Adrenal gland (tissue), 5 donors: ENCODE measurements around the gene SUB1.

Experiments used
- POLR2A ChIP-seq, 2 donors: fragments of 450-650 bp; IDR thresholded peaks; one replicate each; pipeline ENCODE4 v1.6.1; 2017; ENCODE audit warnings: antibody characterized with exemption in 2 of 2, mild to moderate bottlenecking in 2 of 2, moderate library complexity in 1 of 2
- TF ChIP-seq, protein P1 (sequence below), 6 experiments: fragments of 450-650 bp in 4 of 6; fragments of 200-600 bp in 2 of 6; sonication (generic) in 1 of 6; IDR thresholded peaks; 1 replicate in 5 of 6; 2 replicates in 1 of 6; pipeline versions ENCODE4 v1.5.1 to v1.8.0; 2016 to 2021; ENCODE audit warnings: antibody characterized with exemption in 6 of 6, mild to moderate bottlenecking in 2 of 6, moderate library complexity in 1 of 6
- donor health status: DM: no; HTN: no; CAD: no.

DNA sequence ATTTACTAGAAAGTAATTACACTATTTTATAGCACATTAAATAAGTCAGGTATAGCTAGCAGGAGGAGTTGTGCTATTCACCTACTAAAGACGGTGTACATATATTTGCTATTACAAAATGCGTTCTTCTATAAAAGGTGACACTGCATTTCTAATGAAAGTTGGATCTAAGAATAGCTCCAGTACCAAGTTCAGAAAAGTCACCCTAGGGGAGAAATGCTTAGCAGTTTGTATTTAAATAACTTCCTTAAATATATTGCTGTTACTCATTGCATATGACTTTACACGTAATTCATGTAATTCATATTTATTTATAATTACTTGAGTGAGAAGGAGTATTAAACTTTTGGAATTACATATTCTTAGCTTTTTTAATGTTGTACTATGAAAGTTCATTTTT is 7.0 kb upstream of the SUB1 start:
- TF ChIP-seq, protein P1, sequence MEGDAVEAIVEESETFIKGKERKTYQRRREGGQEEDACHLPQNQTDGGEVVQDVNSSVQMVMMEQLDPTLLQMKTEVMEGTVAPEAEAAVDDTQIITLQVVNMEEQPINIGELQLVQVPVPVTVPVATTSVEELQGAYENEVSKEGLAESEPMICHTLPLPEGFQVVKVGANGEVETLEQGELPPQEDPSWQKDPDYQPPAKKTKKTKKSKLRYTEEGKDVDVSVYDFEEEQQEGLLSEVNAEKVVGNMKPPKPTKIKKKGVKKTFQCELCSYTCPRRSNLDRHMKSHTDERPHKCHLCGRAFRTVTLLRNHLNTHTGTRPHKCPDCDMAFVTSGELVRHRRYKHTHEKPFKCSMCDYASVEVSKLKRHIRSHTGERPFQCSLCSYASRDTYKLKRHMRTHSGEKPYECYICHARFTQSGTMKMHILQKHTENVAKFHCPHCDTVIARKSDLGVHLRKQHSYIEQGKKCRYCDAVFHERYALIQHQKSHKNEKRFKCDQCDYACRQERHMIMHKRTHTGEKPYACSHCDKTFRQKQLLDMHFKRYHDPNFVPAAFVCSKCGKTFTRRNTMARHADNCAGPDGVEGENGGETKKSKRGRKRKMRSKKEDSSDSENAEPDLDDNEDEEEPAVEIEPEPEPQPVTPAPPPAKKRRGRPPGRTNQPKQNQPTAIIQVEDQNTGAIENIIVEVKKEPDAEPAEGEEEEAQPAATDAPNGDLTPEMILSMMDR (IDR thresholded peaks at IDR 0.05) = no peak
- TF ChIP-seq POLR2A (IDR thresholded peaks at IDR 0.05) = no peak
